GM23248 (cell line): Measurements from ENCODE around the gene CDYL. TPM values are rescaled to one million over a fixed set of nuclear protein-coding genes. Genes with fewer than 3 reads are reported as not detected.
A peak's percentile ranks its signal among the peaks of the same experiment; 100 is the strongest.

ENCODE experiments used
- DNase-seq: peaks from one replicate; pipeline ENCODE4 v3.0.0-alpha.2; 2015
- H2AFZ ChIP-seq: fragments of 200-600 bp; sonication (generic); 2 replicates; pipeline ENCODE4 v1.6.1; 2016; ENCODE audit warnings: antibody characterized with exemption
- H3F3A ChIP-seq: fragments of 200-600 bp; sonication (generic); 2 replicates; pipeline ENCODE4 v1.6.1; 2016; ENCODE audit warnings: mild to moderate bottlenecking, antibody characterized with exemption, mixed run types; ENCODE audit not compliant: insufficient read depth
- H3K27ac ChIP-seq: fragments of 200-600 bp; sonication (generic); 2 replicates; pipeline ENCODE4 v1.5.1; 2016; ENCODE audit warnings: mild to moderate bottlenecking
- H3K27me3 ChIP-seq: fragments of 200-600 bp; sonication (generic); replicated peaks from 2 replicates; pipeline ENCODE4 v1.6.1; 2016; ENCODE audit warnings: mild to moderate bottlenecking; ENCODE audit not compliant: insufficient read depth
- H3K36me3 ChIP-seq: fragments of 200-600 bp; sonication (generic); 2 replicates; pipeline ENCODE4 v1.6.1; 2016; ENCODE audit warnings: low read depth, mild to moderate bottlenecking
- H3K4me1 ChIP-seq: fragments of 200-600 bp; sonication (generic); 2 replicates; pipeline ENCODE4 v1.6.1; 2016; ENCODE audit warnings: mild to moderate bottlenecking; ENCODE audit not compliant: insufficient read depth
- H3K4me2 ChIP-seq: fragments of 200-600 bp; sonication (generic); one replicate; pipeline ENCODE4 v1.6.1; 2016; ENCODE audit warnings: mild to moderate bottlenecking; ENCODE audit not compliant: unreplicated experiment
- H3K4me3 ChIP-seq: fragments of 200-600 bp; sonication (generic); 2 replicates; pipeline ENCODE4 v1.5.1; 2016; ENCODE audit warnings: mild to moderate bottlenecking
- H3K79me2 ChIP-seq: fragments of 200-600 bp; sonication (generic); 2 replicates; pipeline ENCODE4 v1.6.1; 2016; ENCODE audit warnings: mild to moderate bottlenecking; ENCODE audit not compliant: insufficient read depth
- H3K9ac ChIP-seq: fragments of 200-600 bp; sonication (generic); 2 replicates; pipeline ENCODE4 v1.6.1; 2016; ENCODE audit warnings: mild to moderate bottlenecking
- H3K9me2 ChIP-seq: fragments of 200-600 bp; sonication (generic); 2 replicates; pipeline ENCODE4 v1.6.1; 2016; ENCODE audit warnings: mixed run types, mild to moderate bottlenecking, moderate library complexity; ENCODE audit not compliant: insufficient read depth
- H3K9me3 ChIP-seq: fragments of 200-600 bp; sonication (generic); one replicate; pipeline ENCODE4 v1.6.1; 2017; ENCODE audit warnings: low read depth
- H4K20me1 ChIP-seq: fragments of 200-600 bp; sonication (generic); 2 replicates; pipeline ENCODE4 v1.6.0; 2016; ENCODE audit not compliant: insufficient read depth
- EZH2 ChIP-seq: fragments of 200-600 bp; sonication (generic); IDR thresholded peaks from 2 replicates; pipeline ENCODE4 v1.6.1; 2018; ENCODE audit warnings: antibody characterized with exemption, mild to moderate bottlenecking; ENCODE audit not compliant: insufficient read depth, poor library complexity, severe bottlenecking
- EZH2phosphoT487 ChIP-seq: fragments of 200-600 bp; sonication (generic); IDR thresholded peaks from 2 replicates; pipeline ENCODE4 v1.6.1; 2018; ENCODE audit warnings: antibody characterized with exemption, moderate library complexity, mild to moderate bottlenecking, low read depth; ENCODE audit not compliant: insufficient read depth
- WGBS, 2 experiments: methylation state at CpG; one replicate each; pipeline ENCODE4 v1.1.6; 2015 to 2017; ENCODE audit warnings: low lambda C conversion rate in 2 of 2, low coverage in 1 of 2; ENCODE audit errors: missing lambda C conversion rate in 2 of 2; 5-methylcytosine and 5-hydroxymethylcytosine counted together
- in situ Hi-C: fragments of 300-500 bp; cut with MboI; formaldehyde crosslinking; loops from 2 replicates; pipeline ENCODE4 v1.15.0; 2020
- polyA plus RNA-seq: library from polyadenylated mRNA; unstranded; fragments of >200 nt; fragmentation: Nextera tagmentation; extraction: Ambion mirVana; gene quantifications from 2 replicates; pipeline ENCODE4 v1.2.1, GENCODE V29; 2016
- total RNA-seq: library from RNA; depleted of rRNA; stranded (reverse); fragments of >200 nt; shearing (Covaris generic); gene quantifications from 2 replicates; pipeline ENCODE4 v1.2.3, GENCODE V29; 2014

Gene CDYL
- total and polyA plus RNA-seq, 2 experiments from 2014 or later = 7.9 to 27.9 TPM

DNA sequence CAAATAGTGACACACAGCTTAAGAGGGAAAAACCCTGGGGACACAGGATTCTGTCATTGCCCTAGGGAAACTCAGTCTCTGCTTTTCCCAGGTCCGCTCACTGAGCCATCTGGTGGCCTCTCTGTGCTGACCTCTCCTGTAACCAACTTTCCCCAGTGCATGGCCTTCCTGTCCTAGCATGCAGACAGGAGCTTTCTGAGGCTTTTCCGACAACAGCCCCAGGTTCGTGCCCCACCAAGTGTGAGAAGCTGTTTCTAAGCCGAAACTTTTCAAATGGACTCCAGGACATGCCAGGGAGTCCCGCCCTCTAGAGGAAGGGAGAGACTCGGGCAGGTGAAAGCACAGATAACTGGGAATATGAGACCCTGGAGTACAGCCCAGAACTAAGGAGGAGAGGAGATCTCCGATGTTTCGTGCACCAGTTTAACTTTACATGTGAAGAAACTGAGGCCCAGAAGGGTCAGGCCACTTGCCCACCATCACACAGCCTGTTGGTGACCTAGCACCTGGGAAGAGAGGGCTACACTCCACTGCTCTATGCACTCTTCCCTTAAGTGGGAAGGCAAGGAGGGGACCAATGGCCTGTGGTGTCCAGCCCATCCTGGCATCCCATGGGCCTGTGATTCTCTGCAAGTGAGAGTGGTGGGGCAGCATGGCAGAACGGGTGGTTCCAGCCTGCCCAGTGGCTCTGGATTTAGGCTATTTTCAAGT is 181.5 kb downstream of the CDYL start:
- no peak overlapping the region for H3K27ac ChIP-seq
- H3F3A ChIP-seq = no peaks in the 10 kb centered on the region
- H2AFZ ChIP-seq = no peak overlapping the region
- no peak overlapping the region for H3K9ac ChIP-seq
- no peak overlapping the region for H3K4me3 ChIP-seq
- no peaks in the 10 kb centered on the region for H3K4me1 ChIP-seq
- H4K20me1 ChIP-seq = no peaks in the 10 kb centered on the region
- H3K9me2 ChIP-seq = no peaks in the 10 kb centered on the region
- 39 to 48% methylated on average over 9 of the region's 9 CpGs for WGBS, 2 experiments
- peak; percentile 44 for DNase-seq
- no peak overlapping the region for H3K4me2 ChIP-seq
- H3K79me2 ChIP-seq = no peaks in the 10 kb centered on the region
- no peak for TF ChIP-seq EZH2
- no peak for TF ChIP-seq EZH2phosphoT487
- no peaks in the 10 kb centered on the region for H3K27me3 ChIP-seq
- peaks cover 7% of the 10 kb centered on the region for H3K36me3 ChIP-seq
- in situ Hi-C loops = no loop called here
- no peaks in the 10 kb centered on the region for H3K9me3 ChIP-seq

DNA sequence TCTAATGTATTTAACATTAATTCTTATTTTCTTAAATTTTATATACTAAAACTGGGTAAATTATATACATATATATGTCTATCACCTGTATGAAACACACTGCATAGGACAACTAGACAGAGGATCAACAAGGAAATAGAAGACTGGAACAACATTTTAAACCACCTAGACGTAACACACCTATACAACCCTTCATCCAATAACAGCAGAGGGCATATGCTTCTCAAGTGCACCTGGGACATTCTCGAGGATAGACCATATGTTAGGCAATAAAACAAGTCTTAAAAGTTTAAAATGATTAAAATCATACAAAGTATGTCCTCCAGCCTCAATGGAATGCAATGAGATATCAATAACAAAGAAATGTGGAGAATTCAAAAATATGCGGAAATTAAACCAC is 182.4 kb downstream of the CDYL start:
- no peaks in the 10 kb centered on the region for H3K9me2 ChIP-seq
- H3F3A ChIP-seq = no peaks in the 10 kb centered on the region
- 62 to 72% methylated on average over 3 of the region's 3 CpGs for WGBS, 2 experiments
- no peaks in the 10 kb centered on the region for H3K79me2 ChIP-seq
- no peak overlapping the region for H2AFZ ChIP-seq
- DNase-seq = no peak
- no peaks in the 10 kb centered on the region for H3K4me1 ChIP-seq
- no peaks in the 10 kb centered on the region for H3K27me3 ChIP-seq
- peaks cover 7% of the 10 kb centered on the region for H3K36me3 ChIP-seq
- TF ChIP-seq EZH2 = no peak
- no peak overlapping the region for H3K4me3 ChIP-seq
- in situ Hi-C loops = no loop called here
- H3K9me3 ChIP-seq = no peaks in the 10 kb centered on the region
- H3K27ac ChIP-seq = no peak overlapping the region
- no peak overlapping the region for H3K4me2 ChIP-seq
- no peaks in the 10 kb centered on the region for H4K20me1 ChIP-seq
- H3K9ac ChIP-seq = no peak overlapping the region

DNA sequence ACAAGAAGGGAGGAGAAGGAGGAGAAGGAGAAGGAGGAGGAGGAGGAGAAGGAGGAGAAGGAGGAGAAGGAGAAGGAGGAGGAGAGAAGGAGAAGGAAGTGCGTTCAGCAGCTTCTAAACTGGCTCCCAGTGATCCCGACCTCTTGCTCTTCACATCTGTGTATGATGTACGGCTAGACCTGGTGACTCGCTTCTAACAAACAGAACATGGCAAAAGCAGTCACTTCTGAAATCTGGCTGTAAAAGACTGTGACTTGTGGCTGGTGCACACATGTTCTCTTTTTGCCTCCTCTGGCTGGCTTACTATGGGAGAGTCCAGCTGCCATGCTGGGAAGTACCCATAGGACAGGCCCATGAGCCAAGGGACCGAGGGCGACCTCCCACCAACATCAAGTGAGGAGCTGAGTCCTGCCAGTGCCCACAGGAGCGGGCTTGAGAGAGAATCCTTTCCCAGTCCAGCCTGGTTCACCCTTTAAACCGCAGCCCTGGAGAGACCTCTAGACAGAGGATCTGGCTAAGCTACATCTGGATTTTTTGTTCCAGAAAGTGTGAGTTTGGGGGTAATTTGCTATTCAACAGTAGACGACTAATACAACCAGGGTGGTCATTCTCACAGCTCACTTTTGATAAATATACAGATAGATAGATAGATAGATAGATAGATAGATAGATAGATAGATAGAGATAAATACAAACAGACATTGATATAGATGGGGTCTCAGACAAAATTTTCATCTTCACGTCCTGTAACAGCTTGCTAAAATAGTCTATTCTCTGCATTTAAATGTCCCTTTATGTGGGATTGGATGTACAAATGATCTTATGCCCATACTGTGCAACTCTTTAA is 185.3 kb downstream of the CDYL start:
- DNase-seq = peak; percentile 52
- Histone ChIP-seq H3K27ac (no peak overlapping the region), H3K9me3 (no peaks in the 10 kb centered on the region), H2AFZ (peak overlapping the region; percentile 42), H3K9ac (no peak overlapping the region), H3F3A (no peaks in the 10 kb centered on the region), H3K4me3 (no peak overlapping the region), H3K4me2 (no peak overlapping the region), H3K36me3 (no peaks in the 10 kb centered on the region), H3K27me3 (no peaks in the 10 kb centered on the region), H3K9me2 (no peaks in the 10 kb centered on the region), H3K79me2 (no peaks in the 10 kb centered on the region), H4K20me1 (no peaks in the 10 kb centered on the region), H3K4me1 (no peaks in the 10 kb centered on the region)
- in situ Hi-C loops = no loop called here
- TF ChIP-seq EZH2phosphoT487 = no peak
- TF ChIP-seq EZH2 = no peak
- WGBS, 2 experiments = 56 to 63% methylated on average over 10 of the region's 10 CpGs

GRCh38 chr6:4962905-4963304 is 186.7 kb downstream of the CDYL start:
- Histone ChIP-seq H3K9me2 (no peaks in the 10 kb centered on the region), H4K20me1 (no peaks in the 10 kb centered on the region), H3K4me3 (no peak overlapping the region), H3K27me3 (no peaks in the 10 kb centered on the region), H3K79me2 (no peaks in the 10 kb centered on the region), H3K9ac (no peak overlapping the region), H3K4me2 (no peak overlapping the region), H3K27ac (no peak overlapping the region), H2AFZ (no peak overlapping the region), H3K9me3 (no peaks in the 10 kb centered on the region), H3K36me3 (no peaks in the 10 kb centered on the region), H3F3A (no peaks in the 10 kb centered on the region), H3K4me1 (no peaks in the 10 kb centered on the region)
- 66 to 68% methylated on average over 2 of the region's 2 CpGs for WGBS, 2 experiments
- peak; percentile 23 for DNase-seq
- no peak for TF ChIP-seq EZH2phosphoT487
- in situ Hi-C loops = no loop called here
